ENCODE data around the gene TMEM100. TPM values are rescaled to one million over a fixed set of nuclear protein-coding genes. Genes with fewer than 3 reads are reported as not detected.
"Not testable (repeated sequence)": the region's sequence is repeated elsewhere in the genome, so short reads cannot be mapped to it uniquely, and the experiment has no call there.

Gene TMEM100
- total RNA-seq, 2 experiments from 2014 or later, result not detected

DNA sequence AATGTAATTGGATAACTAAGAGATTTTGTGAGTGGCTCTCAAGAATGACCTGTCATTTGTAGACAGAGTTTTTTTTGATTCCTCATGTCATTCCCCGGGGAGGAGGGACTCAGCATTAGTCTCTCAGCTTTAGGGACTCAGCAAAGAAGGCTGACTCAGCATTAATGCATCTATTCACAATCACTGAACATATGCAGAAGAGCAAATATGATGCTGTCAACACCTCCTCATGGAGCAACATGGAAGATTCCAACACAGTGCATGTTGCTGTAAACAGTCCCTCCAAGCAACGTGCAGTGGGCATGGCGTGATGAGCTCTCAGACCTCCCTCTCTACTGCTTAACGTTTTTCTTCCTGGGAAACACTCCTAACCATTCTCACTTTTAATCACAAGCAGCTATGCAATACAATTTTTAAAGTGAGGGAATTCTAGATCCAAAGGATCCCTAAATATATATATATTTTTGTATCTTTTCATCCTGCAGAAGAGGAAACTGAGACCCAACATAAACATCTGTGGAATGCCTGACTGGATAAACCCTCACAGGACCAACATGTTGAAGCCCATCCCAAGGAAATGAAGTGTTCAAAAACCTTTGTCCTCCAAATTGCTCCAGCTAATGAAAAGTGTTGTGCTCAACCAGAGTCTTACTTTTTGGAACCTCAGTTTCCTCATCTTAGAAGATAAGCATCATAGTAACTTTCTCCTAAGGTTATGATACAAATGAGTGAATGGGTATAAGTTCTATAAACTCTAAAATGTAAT lies 38.9 kb downstream of the TMEM100 start:
- no peaks in the 10 kb centered on the region for H3K4me1 Mint-ChIP-seq
- H3K4me3 Mint-ChIP-seq, result no peak overlapping the region
- no peaks in the 10 kb centered on the region for H3K36me3 Mint-ChIP-seq (ENCODE audit: low read depth)
- peaks cover 2% of the 10 kb centered on the region for H3K9me3 Mint-ChIP-seq
- peaks cover 44% of the 10 kb centered on the region for H3K27me3 Mint-ChIP-seq
- no peak for DNase-seq
- no peak overlapping the region for H3K27ac Mint-ChIP-seq
- ChIA-PET CTCF (no interaction called here), POLR2A (no interaction called here)

GRCh38 chr17:55681342-55681700 lies 41.3 kb downstream of the TMEM100 start:
- CTCF ChIA-PET, result no interaction called here

DNA sequence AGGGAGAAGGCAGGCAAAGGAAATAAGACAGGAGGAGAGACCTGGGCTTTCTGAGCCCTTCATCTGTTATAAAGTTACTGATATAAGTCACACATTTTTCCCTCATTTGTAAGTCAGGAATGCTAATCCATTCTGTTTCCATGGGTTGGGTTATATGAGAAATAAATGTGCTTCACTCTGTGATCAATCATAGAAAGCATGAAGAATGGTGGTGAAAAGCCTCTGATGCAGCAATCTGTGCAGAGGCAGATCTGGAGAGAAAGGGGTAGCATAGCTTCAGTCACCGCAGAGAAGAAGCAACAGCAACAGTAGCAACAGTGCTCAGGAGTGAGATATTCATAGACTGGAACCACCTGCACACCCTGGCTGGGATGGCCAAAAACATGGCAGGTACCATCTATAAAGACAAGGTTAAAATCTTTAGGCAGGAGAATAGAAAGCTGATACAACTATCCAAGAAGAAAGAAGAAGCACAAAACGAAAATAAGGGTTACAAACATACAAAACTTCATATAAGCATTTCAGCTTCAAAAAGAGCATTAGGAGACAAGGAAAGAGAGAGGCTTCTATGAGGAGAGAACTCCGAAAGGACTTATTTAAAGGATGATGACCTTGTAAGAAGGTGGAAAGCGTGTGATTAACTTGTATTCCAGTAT lies 41.9 kb downstream of the TMEM100 start:
- no peak for DNase-seq
- ChIA-PET CTCF (no interaction called here), POLR2A (no interaction called here)
- Mint-ChIP-seq H3K36me3 (ENCODE audit: low read depth) (no peaks in the 10 kb centered on the region), H3K27ac (no peak overlapping the region), H3K4me3 (no peak overlapping the region), H3K4me1 (no peaks in the 10 kb centered on the region), H3K9me3 (no peaks in the 10 kb centered on the region), H3K27me3 (peaks cover 62% of the 10 kb centered on the region)

More at GRCh38 chr17:55681342-55681700, 41.3 kb downstream of the TMEM100 start:
- Mint-ChIP-seq H3K4me1 (no peaks in the 10 kb centered on the region), H3K36me3 (ENCODE audit: low read depth) (no peaks in the 10 kb centered on the region), H3K27ac (no peak overlapping the region), H3K4me3 (no peak overlapping the region), H3K9me3 (peaks cover under 1% of the 10 kb centered on the region), H3K27me3 (peaks cover 59% of the 10 kb centered on the region)
- POLR2A ChIA-PET, result no interaction called here
- no peak for DNase-seq

DNA sequence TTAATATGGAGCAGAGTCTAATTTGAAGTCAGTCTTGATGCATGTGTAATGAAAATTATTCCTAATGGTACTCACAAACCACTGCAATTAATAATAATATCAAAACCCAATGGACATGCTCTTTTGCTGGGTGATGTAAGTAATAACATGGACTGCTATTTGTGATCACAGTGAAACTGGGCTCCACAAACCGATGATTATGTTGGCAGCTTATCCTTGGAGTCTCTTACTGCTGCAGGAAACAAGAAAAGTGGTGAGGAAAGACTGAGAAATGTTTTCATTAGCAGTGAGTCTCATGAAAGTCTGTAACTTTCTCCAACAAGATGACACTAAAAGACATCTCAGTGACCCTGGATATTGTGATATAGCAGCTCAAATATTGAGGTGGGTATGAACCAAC lies 45.2 kb downstream of the TMEM100 start:
- Mint-ChIP-seq H3K27ac (no peak overlapping the region), H3K36me3 (ENCODE audit: low read depth) (no peaks in the 10 kb centered on the region), H3K4me3 (no peak overlapping the region), H3K27me3 (peaks cover 43% of the 10 kb centered on the region), H3K9me3 (no peaks in the 10 kb centered on the region), H3K4me1 (no peaks in the 10 kb centered on the region)
- ChIA-PET CTCF (interaction anchor here (0.6 kb wide), 1 partner anchor 131 kb away, joined by 3 read pairs; no protein-coding TSS in a partner anchor), POLR2A (no interaction called here)
- DNase-seq, result no peak

DNA sequence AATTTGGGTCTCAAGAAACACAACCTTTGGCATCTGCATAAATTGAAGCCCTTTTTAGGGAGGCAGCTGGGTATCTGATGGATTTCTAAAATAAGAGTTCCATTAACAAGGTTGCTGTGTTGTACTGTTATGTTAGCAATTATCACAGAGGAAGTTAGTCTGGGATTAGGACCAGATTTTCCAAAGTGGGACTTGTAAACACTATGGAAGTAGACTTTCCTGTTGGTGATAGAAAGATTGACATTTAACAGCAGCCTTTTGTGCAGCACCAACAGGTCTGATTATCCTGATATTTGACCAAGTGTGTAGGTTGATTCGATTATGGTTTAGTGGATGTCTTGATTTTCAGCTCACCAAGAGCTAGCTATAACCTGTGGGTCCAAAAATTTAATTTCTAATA lies 46.4 kb downstream of the TMEM100 start:
- no peaks in the 10 kb centered on the region for H3K4me1 Mint-ChIP-seq
- CTCF ChIA-PET, result no interaction called here

DNA sequence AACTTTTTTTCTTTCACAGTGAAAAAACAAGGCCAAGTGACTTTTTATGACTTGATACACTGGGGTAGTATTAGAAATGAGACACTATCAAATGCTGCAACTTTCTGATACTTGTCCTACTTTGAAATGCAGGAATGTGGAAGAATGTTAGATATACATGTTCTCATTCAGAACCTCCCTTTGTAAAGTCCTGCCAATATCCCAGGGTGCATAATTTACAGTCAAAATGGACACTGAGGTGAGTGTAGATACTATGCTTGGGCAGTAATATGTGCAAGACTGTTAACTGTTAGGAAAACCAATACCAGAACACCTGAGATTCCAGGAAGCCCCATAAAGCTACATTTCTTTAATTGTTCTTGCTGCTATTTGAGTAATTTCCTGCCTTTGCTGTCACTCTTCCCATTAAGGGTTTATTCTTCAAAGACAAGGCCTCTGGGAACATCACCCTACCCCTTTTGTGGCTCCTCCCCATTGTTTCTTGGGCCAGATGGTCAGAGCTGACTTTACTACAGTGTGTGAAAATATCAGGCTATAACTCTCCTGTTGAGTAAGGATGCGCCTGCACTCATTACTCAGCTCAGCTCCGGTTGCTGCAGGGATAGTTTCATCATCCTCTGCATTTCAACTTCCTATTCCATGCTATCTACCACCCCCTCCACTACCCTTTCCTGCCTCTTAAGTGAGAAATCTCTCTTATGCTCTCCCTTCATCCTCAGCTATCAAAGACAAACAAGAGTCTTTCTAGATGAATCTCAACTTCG lies 48.7 kb downstream of the TMEM100 start:
- H3K36me3 Mint-ChIP-seq (ENCODE audit: low read depth), result no peaks in the 10 kb centered on the region
- H3K9me3 Mint-ChIP-seq, result no peaks in the 10 kb centered on the region
- no peak overlapping the region for H3K4me3 Mint-ChIP-seq
- peaks cover 26% of the 10 kb centered on the region for H3K27me3 Mint-ChIP-seq
- POLR2A ChIA-PET, result no interaction called here
- no peaks in the 10 kb centered on the region for H3K4me1 Mint-ChIP-seq
- CTCF ChIA-PET, result no interaction called here
- DNase-seq, result no peak
- no peak overlapping the region for H3K27ac Mint-ChIP-seq

More for the DNA sequence above, 46.4 kb downstream of the TMEM100 start:
- POLR2A ChIA-PET, result no interaction called here
- Mint-ChIP-seq H3K27ac (no peak overlapping the region), H3K36me3 (ENCODE audit: low read depth) (no peaks in the 10 kb centered on the region), H3K9me3 (no peaks in the 10 kb centered on the region), H3K4me3 (no peak overlapping the region), H3K27me3 (peaks cover 38% of the 10 kb centered on the region)
- DNase-seq, result no peak

DNA sequence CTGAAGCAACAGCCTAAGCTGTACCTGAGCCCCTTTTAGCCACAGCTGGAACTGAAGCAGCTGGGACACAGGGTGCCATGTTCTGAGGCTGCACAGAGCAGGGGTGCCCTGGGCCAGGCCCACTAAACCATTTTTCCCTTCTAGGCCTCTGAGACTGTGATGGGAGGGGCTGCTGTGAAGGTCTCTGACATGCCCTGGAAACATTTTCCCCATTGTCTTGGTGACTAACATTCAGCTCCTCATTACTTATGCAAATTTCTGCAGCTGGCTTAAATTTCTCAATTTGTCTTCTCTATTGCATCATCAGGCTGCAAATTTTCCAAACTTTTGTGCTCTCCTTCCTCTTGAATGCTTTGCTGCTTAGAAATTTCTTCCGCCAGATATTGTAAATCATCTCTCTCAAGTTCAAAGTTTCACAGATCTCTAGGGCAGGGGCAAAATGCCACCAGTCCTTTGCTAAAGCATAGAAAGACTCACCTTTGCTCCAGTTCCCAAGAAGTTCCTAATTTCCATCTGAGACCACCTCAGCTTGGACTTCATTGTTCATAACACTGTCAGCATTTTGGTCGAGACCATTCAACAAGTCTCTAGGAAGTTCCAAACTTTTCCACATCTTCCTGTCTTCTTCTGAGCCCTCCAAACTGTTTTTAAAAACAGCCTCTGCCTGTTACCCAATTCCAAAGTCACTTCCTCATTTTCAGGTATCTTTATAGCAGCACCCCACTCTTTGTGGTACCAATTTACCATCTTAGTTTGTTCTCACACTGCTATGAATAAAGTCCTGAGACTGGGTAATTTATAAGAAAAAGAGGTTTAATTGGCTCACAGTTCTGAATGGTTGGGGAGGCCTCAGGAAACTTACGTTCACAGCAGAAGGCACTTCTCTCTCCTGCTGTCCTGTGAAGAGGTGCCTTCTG lies 49.8 kb downstream of the TMEM100 start:
- Mint-ChIP-seq H3K27me3 (peaks cover 17% of the 10 kb centered on the region), H3K9me3 (no peaks in the 10 kb centered on the region), H3K36me3 (ENCODE audit: low read depth) (no peaks in the 10 kb centered on the region), H3K4me3 (no peak overlapping the region), H3K4me1 (no peaks in the 10 kb centered on the region), H3K27ac (no peak overlapping the region)
- no peak for DNase-seq
- ChIA-PET CTCF (no interaction called here), POLR2A (no interaction called here)

- peaks cover 14% of the 10 kb centered on the region for H3K27me3 Mint-ChIP-seq
- H3K27ac Mint-ChIP-seq; H3K9me3 Mint-ChIP-seq; H3K36me3 Mint-ChIP-seq (ENCODE audit: low read depth); POLR2A ChIA-PET; DNase-seq; CTCF ChIA-PET; H3K4me3 Mint-ChIP-seq; H3K4me1 Mint-ChIP-seq: not testable (repeated sequence)
Measured at GRCh38 chr17:55672010-55672409, 50.7 kb downstream of the TMEM100 start.

Other genes starting within 250 kb of the TMEM100 start
- gene SMIM36, start 211.4 kb downstream of the TMEM100 start, total RNA-seq, result not detected
- gene PCTP, start 28.2 kb upstream of the TMEM100 start, total RNA-seq, result 1 to 10 TPM; 6.9 to 7.2 TPM

All from activated CD4-positive, alpha-beta memory T cell treated with anti-CD3 and anti-CD28 coated beads, Interleukin-2, amount 10 ng/mL, durations not matched to agents 7 days and 5 days (primary cell).